Measurements from ENCODE around the gene RABGAP1L.
A peak's percentile ranks its signal among the peaks of the same experiment; 100 is the strongest.
"Not testable (repeated sequence)": the region's sequence is repeated elsewhere in the genome, so short reads cannot be mapped to it uniquely, and the experiment has no call there.

RABGAP1L gene

GRCh38 chr1:174248041-174248440, 88.7 kb downstream of the RABGAP1L start:
- Histone ChIP-seq H3K36me3 (ENCODE audit: insufficient read depth) (no peaks in the 10 kb centered on the region), H4K20me1 (ENCODE audit: insufficient read depth) (no peaks in the 10 kb centered on the region), H3K79me2 (ENCODE audit: insufficient read depth, low read depth) (no peaks in the 10 kb centered on the region), H3K4me2 (no peak overlapping the region), H3K4me3 (IDR thresholded peaks at IDR 0.05; ENCODE audit: insufficient read depth, low read depth, low read length) (no peak overlapping the region), H3K27ac (no peak overlapping the region), H3K27me3 (ENCODE audit: insufficient read depth, low read depth) (no peaks in the 10 kb centered on the region), H3K4me1 (ENCODE audit: low read depth, poor library complexity, severe bottlenecking) (no peaks in the 10 kb centered on the region), H2AFZ (ENCODE audit: low read depth) (no peak overlapping the region), H3K9ac (no peak overlapping the region)
- TF ChIP-seq CTCF (conservative IDR thresholded peaks at IDR 0.05; ENCODE audit: low read depth, low read length), result no peak

GRCh38 chr1:174256386-174256785, 97.1 kb downstream of the RABGAP1L start:
- H3K4me1 ChIP-seq (ENCODE audit: low read depth, poor library complexity, severe bottlenecking); H3K4me3 ChIP-seq (IDR thresholded peaks at IDR 0.05; ENCODE audit: insufficient read depth, low read depth, low read length); H3K27ac ChIP-seq; H4K20me1 ChIP-seq (ENCODE audit: insufficient read depth); H2AFZ ChIP-seq (ENCODE audit: low read depth); H3K79me2 ChIP-seq (ENCODE audit: insufficient read depth, low read depth); H3K4me2 ChIP-seq; H3K36me3 ChIP-seq (ENCODE audit: insufficient read depth); H3K27me3 ChIP-seq (ENCODE audit: insufficient read depth, low read depth); H3K9ac ChIP-seq: not testable (repeated sequence)

DNA sequence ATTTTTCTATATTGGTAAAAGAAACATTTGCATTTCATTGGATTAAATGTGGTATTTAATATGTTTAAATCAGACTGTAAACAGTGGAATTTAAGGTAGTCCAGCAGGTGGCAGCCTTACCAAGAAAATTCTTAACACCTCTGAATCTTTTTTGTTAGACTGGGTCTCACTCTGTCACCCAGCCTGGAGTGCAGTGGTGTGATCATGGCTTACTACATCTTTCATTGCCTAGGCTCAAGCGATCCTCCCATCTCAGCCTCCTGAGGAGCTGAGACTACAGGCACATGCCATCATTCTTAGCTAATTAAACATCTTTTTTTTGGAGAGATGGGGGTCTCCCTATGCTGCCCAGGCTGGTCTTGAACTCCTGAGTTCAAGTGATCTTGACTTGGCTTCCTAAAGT, 98.8 kb downstream of the RABGAP1L start:
- H2AFZ ChIP-seq (ENCODE audit: low read depth), result no peak overlapping the region
- H4K20me1 ChIP-seq (ENCODE audit: insufficient read depth), result no peaks in the 10 kb centered on the region
- no peak overlapping the region for H3K4me3 ChIP-seq (IDR thresholded peaks at IDR 0.05; ENCODE audit: insufficient read depth, low read depth, low read length)
- H3K4me2 ChIP-seq, result no peak overlapping the region
- no peaks in the 10 kb centered on the region for H3K27me3 ChIP-seq (ENCODE audit: insufficient read depth, low read depth)
- H3K36me3 ChIP-seq (ENCODE audit: insufficient read depth), result no peaks in the 10 kb centered on the region
- H3K27ac ChIP-seq, result no peak overlapping the region
- peak; percentile 90 for TF ChIP-seq CTCF (conservative IDR thresholded peaks at IDR 0.05; ENCODE audit: low read depth, low read length)
- no peak overlapping the region for H3K9ac ChIP-seq
- H3K79me2 ChIP-seq (ENCODE audit: insufficient read depth, low read depth), result no peaks in the 10 kb centered on the region
- no peaks in the 10 kb centered on the region for H3K4me1 ChIP-seq (ENCODE audit: low read depth, poor library complexity, severe bottlenecking)

DNA sequence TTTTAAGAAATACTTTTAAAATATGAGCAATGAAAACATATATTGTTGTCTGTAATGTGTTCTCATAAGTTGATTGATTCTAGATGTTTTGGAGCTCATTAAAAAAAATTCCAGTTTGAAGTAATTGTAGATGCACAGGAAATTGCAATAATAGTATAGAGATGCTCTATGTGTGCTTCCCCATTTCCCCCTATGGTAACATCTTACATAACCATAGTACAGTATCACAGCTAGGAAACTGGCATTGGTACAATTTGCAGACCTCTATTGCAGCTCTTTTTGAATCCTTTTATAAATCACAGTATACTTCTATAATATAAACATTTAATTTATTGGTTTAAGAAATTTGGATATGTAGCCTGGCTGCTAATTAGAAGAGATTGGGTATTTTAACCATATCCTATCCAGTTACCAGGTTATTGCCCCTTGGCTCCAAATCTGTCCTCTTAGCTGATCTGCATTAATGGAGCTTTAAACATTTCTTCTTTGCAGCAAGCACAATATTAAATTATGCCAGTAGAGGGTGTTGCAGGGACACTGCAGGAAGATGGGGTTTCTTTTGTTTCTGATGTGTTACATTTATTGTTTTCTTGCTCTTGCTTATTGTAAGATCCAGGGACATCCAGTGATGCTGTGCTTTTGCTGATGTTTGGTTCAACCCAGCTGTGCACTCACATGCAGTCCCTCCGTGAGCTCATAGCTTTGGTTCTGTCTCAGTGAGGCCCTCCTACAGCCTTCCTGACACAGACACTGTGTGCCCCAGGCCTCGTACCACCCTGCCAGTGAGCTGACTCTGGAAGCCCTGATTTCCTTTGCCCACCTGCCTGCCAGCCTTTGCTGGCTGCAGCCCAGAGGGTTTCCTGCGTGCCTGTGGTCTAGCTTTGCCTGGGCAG, 103.3 kb downstream of the RABGAP1L start:
- Histone ChIP-seq H3K4me1 (ENCODE audit: low read depth, poor library complexity, severe bottlenecking) (no peaks in the 10 kb centered on the region), H2AFZ (ENCODE audit: low read depth) (no peak overlapping the region), H4K20me1 (ENCODE audit: insufficient read depth) (no peaks in the 10 kb centered on the region), H3K79me2 (ENCODE audit: insufficient read depth, low read depth) (no peaks in the 10 kb centered on the region), H3K4me2 (no peak overlapping the region), H3K36me3 (ENCODE audit: insufficient read depth) (no peaks in the 10 kb centered on the region), H3K27ac (no peak overlapping the region), H3K9ac (no peak overlapping the region), H3K27me3 (ENCODE audit: insufficient read depth, low read depth) (no peaks in the 10 kb centered on the region), H3K4me3 (IDR thresholded peaks at IDR 0.05; ENCODE audit: insufficient read depth, low read depth, low read length) (no peak overlapping the region)
- TF ChIP-seq CTCF (conservative IDR thresholded peaks at IDR 0.05; ENCODE audit: low read depth, low read length), result peak; percentile 86

- H4K20me1 ChIP-seq (ENCODE audit: insufficient read depth), result no peaks in the 10 kb centered on the region
- TF ChIP-seq CTCF (conservative IDR thresholded peaks at IDR 0.05; ENCODE audit: low read depth, low read length), result no peak
- H3K9ac ChIP-seq, result no peak overlapping the region
- no peaks in the 10 kb centered on the region for H3K4me1 ChIP-seq (ENCODE audit: low read depth, poor library complexity, severe bottlenecking)
- no peak overlapping the region for H3K27ac ChIP-seq
- no peak overlapping the region for H3K4me2 ChIP-seq
- no peaks in the 10 kb centered on the region for H3K79me2 ChIP-seq (ENCODE audit: insufficient read depth, low read depth)
- H3K4me3 ChIP-seq (IDR thresholded peaks at IDR 0.05; ENCODE audit: insufficient read depth, low read depth, low read length), result no peak overlapping the region
- no peak overlapping the region for H2AFZ ChIP-seq (ENCODE audit: low read depth)
- H3K36me3 ChIP-seq (ENCODE audit: insufficient read depth), result no peaks in the 10 kb centered on the region
- H3K27me3 ChIP-seq (ENCODE audit: insufficient read depth, low read depth), result no peaks in the 10 kb centered on the region
Measured at GRCh38 chr1:174265282-174265681, 106.0 kb downstream of the RABGAP1L start.
